T-helper 2 cell treated with Interferon-gamma antibody and Interleukin-4, amounts not matched to agents 5 μg/mL and 100 μg/mL, for 36 hours (primary cell): Measurements from ENCODE around the gene ZBTB24.

Source experiments
- DNase-seq: peaks from one replicate; pipeline ENCODE4 v3.0.0; 2021; ENCODE audit warnings: low spot score
- H3K27ac Mint-ChIP-seq: one replicate; pipeline ENCODE4 v1.8.0; 2021; ENCODE audit warnings: mild to moderate bottlenecking, mixed read lengths
- H3K27me3 Mint-ChIP-seq: one replicate; pipeline ENCODE4 v1.8.0; 2021; ENCODE audit warnings: low read depth, mixed read lengths
- H3K36me3 Mint-ChIP-seq: one replicate; pipeline ENCODE4 v1.8.0; 2021; ENCODE audit warnings: low read depth, mixed read lengths
- H3K4me1 Mint-ChIP-seq: one replicate; pipeline ENCODE4 v1.8.0; 2021; ENCODE audit warnings: low read depth, mixed read lengths
- H3K4me3 Mint-ChIP-seq: one replicate; pipeline ENCODE4 v1.8.0; 2022; ENCODE audit warnings: mild to moderate bottlenecking, moderate library complexity, mixed read lengths
- H3K9me3 Mint-ChIP-seq: one replicate; pipeline ENCODE4 v1.8.0; 2021; ENCODE audit warnings: mixed read lengths

Gene ZBTB24

DNA sequence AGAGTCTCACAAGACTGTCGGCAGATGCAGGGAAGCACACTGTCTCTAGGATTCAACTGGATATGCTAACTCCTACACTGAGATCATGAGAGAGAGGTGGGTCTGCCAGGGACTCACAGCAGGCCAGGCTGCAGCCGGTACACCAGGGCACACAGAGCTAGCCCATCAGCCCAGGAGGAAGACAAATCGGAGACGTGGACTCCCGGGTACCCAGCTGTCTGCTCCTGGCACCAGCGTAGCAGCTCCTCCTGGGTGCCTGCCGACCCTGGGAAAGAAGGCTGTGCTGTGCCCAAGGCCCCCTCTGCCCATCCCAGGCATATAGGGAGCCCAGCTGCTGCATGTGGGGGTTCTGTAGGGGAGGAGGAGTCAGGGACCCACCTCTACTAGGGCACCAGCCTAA, 34.4 kb downstream of the ZBTB24 start:
- DNase-seq: no peak
- Mint-ChIP-seq H3K27ac (peak overlapping the region; percentile 50), H3K9me3 (no peaks in the 10 kb centered on the region), H3K4me1 (peaks cover 39% of the 10 kb centered on the region), H3K4me3 (no peak overlapping the region), H3K27me3 (no peaks in the 10 kb centered on the region), H3K36me3 (peaks cover 59% of the 10 kb centered on the region)

DNA sequence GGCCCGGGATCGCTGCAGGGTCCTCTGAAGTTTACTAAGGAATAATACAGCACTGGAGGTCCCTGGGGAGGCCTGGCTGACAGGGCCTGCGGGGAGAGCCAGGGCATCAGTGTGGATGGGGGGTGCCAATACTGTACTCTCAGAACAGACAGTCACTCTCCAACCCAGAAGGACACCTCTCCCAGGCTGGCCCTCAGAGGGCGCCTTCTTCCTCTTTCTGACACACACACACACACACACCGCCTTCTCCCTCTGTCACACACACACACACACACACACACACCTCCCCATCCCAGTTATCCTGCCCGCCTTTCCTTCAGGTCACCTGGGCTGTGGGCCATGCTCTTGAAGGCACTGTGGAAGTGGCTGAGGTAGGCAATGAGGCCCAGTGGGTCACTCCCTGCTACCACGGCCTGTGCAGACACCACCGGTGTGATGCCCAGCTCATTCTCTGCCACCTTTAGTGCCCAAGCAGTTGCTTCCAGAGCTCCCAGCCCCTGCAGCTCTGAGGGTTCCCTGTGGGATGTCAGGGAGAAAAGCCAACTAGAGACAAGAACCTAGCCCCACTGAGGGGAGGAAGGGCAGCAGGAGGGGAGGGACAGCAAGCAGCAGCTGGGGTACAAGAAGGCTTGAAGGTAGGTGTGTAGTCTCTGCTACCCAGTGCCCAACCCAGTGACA, 35.0 kb downstream of the ZBTB24 start:
- Mint-ChIP-seq H3K36me3 (peaks cover 65% of the 10 kb centered on the region), H3K4me1 (peaks cover 40% of the 10 kb centered on the region), H3K4me3 (no peak overlapping the region), H3K27me3 (no peaks in the 10 kb centered on the region), H3K27ac (peak overlapping the region; percentile 70), H3K9me3 (no peaks in the 10 kb centered on the region)
- no peak for DNase-seq

DNA sequence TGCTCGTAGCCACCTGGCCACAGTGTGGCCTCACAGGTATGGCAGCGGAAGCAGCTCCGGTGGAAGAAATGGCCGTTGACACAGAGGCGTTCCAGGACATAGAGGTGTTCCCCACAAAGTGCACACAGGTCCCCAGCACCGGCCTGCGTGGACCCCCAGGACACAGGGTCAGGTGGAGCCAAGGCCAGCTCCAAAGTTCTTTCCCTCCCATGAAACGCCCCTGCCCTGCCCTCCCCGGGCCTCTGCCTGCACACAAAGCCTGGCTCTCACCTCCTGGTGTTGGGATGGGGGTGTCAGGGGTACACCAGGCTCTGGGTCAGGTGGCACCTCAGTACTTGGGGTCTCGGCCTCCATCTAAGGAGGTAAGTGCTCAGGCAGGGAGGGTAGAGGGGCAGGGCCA, 35.9 kb downstream of the ZBTB24 start:
- peaks cover 43% of the 10 kb centered on the region for H3K4me1 Mint-ChIP-seq
- H3K27me3 Mint-ChIP-seq: no peaks in the 10 kb centered on the region
- no peak overlapping the region for H3K4me3 Mint-ChIP-seq
- no peak overlapping the region for H3K27ac Mint-ChIP-seq
- no peak for DNase-seq
- H3K36me3 Mint-ChIP-seq: peaks cover 68% of the 10 kb centered on the region
- no peaks in the 10 kb centered on the region for H3K9me3 Mint-ChIP-seq

DNA sequence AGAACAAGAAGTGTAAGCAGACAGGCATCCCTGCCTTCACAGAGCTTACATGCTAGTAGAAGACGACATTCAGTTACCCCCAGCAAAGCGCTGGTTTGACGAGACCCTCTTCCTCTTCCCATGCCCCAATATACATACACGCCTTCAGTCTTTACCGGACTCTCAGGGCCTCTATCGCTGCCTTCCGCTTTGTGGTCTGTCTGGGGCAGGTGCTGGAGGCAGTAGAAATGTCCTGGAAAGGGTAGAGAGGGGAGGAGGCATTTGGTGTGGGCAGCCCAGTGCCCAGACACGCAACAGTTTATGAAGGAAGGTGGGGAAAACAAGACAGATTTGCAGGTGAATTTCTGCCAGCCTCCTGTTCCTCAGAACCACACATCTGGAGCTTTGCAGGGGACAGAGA, 36.5 kb downstream of the ZBTB24 start:
- Mint-ChIP-seq H3K9me3 (no peaks in the 10 kb centered on the region), H3K27ac (peak overlapping the region; percentile 10), H3K4me3 (no peak overlapping the region), H3K4me1 (peaks cover 43% of the 10 kb centered on the region), H3K36me3 (peaks cover 64% of the 10 kb centered on the region), H3K27me3 (no peaks in the 10 kb centered on the region)
- DNase-seq: peak; percentile 3

DNA sequence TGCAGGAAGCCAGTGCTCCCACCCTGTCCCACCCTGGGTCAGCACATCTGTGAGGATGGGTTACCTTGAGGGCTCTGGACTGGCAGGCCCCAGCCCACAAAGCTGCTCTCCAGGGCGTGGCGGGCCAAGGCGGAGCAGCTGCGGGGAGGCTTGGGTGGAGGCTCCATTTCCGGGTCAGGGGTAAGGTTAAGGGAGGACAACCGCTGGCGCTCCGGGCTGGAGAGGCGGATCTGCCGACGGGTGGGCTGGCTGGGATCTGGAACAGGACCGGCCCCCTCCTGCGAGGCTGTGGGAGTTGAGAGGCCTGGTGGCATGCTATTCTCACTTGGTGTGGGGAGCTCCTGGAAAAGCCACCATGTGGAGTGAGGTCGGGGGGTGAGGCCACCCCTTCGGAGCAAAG, 36.9 kb downstream of the ZBTB24 start:
- DNase-seq: peak; percentile 3
- no peaks in the 10 kb centered on the region for H3K27me3 Mint-ChIP-seq
- H3K27ac Mint-ChIP-seq: no peak overlapping the region
- H3K4me1 Mint-ChIP-seq: peaks cover 45% of the 10 kb centered on the region
- H3K36me3 Mint-ChIP-seq: peaks cover 62% of the 10 kb centered on the region
- no peaks in the 10 kb centered on the region for H3K9me3 Mint-ChIP-seq
- H3K4me3 Mint-ChIP-seq: no peak overlapping the region

DNA sequence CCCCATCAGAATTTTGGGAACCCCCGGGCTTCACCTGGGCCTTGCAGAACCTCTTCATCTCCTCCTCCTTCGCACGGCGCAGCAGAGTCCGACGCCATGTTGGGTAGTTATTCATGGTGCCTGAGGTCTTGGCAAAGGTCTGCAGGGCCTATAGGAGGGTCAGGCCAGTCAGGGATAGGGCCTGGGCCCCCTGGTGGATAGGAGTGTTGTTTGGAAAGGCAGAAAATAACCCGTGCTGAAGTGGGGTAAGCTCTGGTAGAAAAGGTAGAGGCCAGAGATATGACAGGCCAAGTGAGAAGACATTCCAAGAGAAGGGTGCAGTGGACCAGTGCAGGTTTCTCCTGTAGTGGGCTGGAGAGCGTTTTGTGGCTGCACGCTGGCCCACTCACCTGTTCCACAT, 37.6 kb downstream of the ZBTB24 start:
- Mint-ChIP-seq H3K4me1 (peaks cover 39% of the 10 kb centered on the region), H3K36me3 (peaks cover 57% of the 10 kb centered on the region)
- peak; percentile 3 for DNase-seq

DNA sequence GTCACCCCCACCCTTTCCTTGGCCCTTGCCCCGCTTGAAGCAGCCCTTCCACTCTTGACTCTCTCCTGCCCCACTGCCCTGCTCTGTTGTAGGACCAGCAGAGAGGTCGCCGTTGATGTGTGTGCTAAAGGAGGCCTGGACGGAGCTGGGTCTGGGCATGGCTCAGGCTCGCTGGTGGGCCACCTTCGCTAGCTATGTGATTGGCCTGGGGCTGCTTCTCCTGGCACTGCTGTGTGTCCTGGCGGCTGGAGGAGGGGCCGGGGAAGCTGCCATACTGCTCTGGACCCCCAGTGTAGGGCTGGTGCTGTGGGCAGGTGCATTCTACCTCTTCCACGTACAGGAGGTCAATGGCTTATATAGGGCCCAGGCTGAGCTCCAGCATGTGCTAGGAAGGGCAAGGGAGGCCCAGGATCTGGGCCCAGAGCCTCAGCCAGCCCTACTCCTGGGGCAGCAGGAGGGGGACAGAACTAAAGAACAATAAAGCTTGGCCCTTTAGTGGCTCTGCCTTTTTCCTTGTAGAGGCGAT, 39.5 kb downstream of the ZBTB24 start:
- DNase-seq: no peak
- Mint-ChIP-seq H3K27ac (no peak overlapping the region), H3K27me3 (no peaks in the 10 kb centered on the region), H3K4me3 (no peak overlapping the region), H3K4me1 (peaks cover 31% of the 10 kb centered on the region), H3K9me3 (no peaks in the 10 kb centered on the region), H3K36me3 (peaks cover 46% of the 10 kb centered on the region)

More for the DNA sequence above, 37.6 kb downstream of the ZBTB24 start:
- Mint-ChIP-seq H3K27ac (peak overlapping the region; percentile 55), H3K9me3 (no peaks in the 10 kb centered on the region), H3K27me3 (no peaks in the 10 kb centered on the region), H3K4me3 (no peak overlapping the region)

DNA sequence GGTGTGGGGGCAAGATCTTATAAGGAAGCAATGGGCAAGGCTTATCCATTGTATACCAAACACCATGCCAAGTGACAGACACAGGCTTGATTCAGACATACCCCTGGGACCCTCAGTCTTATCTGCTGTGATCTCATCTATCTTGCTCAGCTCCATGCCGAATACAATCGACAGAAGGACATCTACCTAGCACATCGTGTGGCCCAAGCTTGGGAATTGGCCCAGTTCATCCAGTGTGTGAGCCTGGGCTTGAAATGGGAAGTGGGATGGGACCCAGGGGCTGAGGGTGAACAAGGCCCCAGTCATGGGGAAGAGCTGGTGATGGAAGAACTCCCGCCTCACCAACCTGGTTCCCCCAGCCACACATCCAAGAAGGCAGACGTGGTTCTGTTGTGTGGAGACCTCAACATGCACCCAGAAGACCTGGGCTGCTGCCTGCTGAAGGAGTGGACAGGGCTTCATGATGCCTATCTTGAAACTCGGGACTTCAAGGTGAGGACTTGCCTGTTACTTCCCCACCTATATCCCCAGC, 40.6 kb downstream of the ZBTB24 start:
- Mint-ChIP-seq H3K36me3 (peaks cover 37% of the 10 kb centered on the region), H3K4me1 (peaks cover 25% of the 10 kb centered on the region), H3K27ac (peak overlapping the region; percentile 38), H3K9me3 (no peaks in the 10 kb centered on the region), H3K27me3 (no peaks in the 10 kb centered on the region), H3K4me3 (peak overlapping the region; percentile 91)
- DNase-seq: no peak

DNA sequence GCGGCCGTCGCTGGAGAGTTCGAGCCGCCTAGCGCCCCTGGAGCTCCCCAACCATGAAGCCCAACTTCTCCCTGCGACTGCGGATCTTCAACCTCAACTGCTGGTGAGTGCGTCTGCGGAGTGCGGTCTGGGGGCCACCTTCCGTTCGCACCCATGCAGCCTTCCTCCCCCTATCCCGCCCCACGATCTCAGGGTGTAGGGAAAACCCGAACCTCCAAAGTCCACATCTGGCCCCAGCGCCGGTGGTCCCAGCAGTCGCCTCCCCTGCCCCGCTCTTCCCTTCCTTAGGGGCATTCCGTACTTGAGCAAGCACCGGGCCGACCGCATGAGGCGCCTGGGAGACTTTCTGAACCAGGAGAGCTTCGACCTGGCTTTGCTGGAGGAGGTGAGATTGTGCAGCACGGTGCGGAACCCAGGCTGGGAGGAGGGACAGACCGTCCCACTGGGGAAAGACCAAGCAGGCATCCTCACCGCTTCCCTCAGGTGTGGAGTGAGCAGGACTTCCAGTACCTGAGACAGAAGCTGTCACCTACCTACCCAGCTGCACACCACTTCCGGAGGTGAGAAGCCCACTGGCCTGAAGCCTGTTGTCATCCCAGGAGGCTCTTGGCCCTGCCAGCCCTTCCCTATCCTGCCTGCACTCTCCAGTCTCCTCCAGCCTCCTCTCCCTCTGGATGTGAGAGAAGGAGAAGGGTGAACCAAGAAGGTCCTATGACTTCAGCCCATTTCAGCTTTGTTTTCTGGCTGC, 41.8 kb downstream of the ZBTB24 start:
- peaks cover 22% of the 10 kb centered on the region for H3K4me1 Mint-ChIP-seq
- peak overlapping the region; percentile 91 for H3K4me3 Mint-ChIP-seq
- peak overlapping the region; percentile 77 for H3K27ac Mint-ChIP-seq
- peaks cover 29% of the 10 kb centered on the region for H3K36me3 Mint-ChIP-seq
- no peaks in the 10 kb centered on the region for H3K27me3 Mint-ChIP-seq
- H3K9me3 Mint-ChIP-seq: no peaks in the 10 kb centered on the region
- DNase-seq: peak; percentile 32

DNA sequence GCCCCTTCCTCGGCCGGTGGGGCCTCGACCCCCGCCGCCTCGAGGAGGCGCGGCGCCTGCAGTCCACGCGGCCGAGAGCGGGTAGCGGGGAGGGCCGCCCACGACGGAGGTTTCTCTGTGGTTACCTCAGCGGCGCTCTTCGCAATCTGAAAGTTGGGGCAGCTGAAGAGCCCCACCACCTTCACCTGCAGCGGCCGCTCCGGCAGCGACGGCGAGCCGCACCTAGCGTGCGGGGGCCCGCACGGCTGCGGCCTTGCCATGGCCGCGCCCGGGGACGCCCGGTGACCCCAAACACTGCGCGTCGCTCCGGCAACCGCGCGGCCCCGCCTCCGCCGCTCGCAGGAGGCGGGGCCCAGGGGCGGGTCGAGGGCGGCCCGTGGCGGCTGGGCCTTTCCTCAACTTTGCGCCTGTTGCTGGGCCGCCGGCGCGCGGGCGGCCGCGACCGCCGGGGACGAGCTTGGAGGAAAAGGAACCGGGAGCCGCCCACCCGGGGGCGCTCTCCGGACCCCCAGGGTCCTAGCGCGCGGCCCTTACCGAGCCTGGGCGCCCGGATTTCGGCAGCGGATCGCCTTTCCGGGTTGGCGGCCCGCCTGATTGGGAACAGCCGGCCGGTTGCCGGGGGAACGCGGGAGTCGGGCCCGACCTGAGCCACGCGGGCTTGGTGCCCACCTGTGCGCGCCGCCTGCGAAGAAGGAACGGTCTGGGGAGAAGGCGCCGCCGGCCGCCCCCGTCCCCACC, 42.5 kb downstream of the ZBTB24 start, which contains the start of the genes PPIL6 and SMPD2:
TSS of gene PPIL6 (minus strand) at position 298 of the 738 bp plus-strand sequence. CDS start at position 260, 38 bp downstream.
TSS of gene SMPD2 (plus strand) at position 394 of the 738 bp plus-strand sequence. CDS start 398 bp downstream, outside the sequence.
- peak; percentile 80 for DNase-seq
- Mint-ChIP-seq H3K4me3 (peak within 1 kb of the TSS; percentile 91), H3K4me1 (peaks cover 22% of the 10 kb centered on the region), H3K27me3 (no peaks in the 10 kb centered on the region), H3K27ac (peak within 1 kb of the TSS; percentile 77), H3K36me3 (peaks cover 23% of the 10 kb centered on the region), H3K9me3 (no peaks in the 10 kb centered on the region)

DNA sequence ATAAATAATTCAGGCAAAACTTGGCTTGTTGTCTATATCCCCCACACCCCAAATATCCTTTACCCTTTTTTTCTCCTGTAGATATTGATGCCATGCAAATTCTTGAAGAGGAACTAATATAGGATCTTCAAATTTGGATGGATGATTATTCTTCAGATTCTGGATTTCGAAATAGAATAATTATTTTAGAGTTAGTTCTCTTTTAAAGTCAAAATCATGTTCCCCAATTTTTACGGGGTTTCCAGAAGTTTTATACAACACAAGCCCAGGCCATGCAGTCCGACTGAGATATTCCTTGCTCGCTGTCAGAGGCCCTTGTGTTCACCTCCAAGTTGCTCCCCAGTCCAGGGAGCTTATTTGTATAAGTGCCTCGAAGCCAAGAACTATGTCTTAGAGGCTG, 47.0 kb downstream of the ZBTB24 start:
- peaks cover 13% of the 10 kb centered on the region for H3K27me3 Mint-ChIP-seq
- no peak overlapping the region for H3K27ac Mint-ChIP-seq
- no peak for DNase-seq
- H3K4me3 Mint-ChIP-seq: no peak overlapping the region
- H3K36me3 Mint-ChIP-seq: no peaks in the 10 kb centered on the region
- H3K9me3 Mint-ChIP-seq: no peaks in the 10 kb centered on the region
- peaks cover 3% of the 10 kb centered on the region for H3K4me1 Mint-ChIP-seq

DNA sequence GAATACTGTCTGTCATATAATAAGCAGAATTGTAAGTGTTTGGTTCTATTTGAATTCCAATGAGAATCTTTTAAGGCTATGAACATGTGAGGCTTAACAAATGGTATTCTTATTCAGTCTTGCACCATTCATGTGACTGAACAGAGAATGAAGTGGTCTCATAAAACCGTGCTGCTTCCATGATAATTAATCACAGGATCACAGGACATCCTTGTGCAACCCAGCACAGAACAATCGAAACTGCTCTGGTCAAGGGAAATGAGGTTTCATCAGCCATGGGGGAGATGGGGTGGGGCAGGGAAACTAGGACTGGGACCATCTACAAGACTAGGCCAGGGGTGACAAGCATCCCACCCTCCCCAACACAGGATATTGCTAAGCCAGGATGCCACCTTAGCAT, 48.6 kb downstream of the ZBTB24 start:
- H3K27me3 Mint-ChIP-seq: peaks cover 20% of the 10 kb centered on the region

DNA sequence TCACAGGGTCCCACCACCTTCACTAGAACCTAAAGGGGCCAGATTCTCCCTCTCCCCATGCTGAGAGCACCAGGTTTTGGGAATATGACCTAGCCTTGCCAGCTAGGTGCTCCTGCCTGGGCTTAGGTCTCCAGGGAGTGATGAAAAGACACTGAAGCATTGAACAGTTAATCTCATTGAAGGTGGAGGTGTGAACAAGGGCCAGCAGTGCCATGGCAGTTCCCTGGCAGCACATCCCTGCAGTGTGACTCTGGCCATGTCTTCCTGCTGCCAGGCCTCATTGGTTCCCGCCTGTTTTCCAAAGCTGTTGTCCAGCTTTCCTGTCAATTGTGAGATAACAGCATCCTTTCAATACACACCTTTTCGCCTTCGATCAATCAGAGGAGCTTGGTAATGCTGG, 53.5 kb downstream of the ZBTB24 start:
- no peaks in the 10 kb centered on the region for H3K36me3 Mint-ChIP-seq
- no peaks in the 10 kb centered on the region for H3K9me3 Mint-ChIP-seq
- no peak for DNase-seq
- H3K4me1 Mint-ChIP-seq: peaks cover 2% of the 10 kb centered on the region
- no peak overlapping the region for H3K4me3 Mint-ChIP-seq
- H3K27ac Mint-ChIP-seq: no peak overlapping the region
- H3K27me3 Mint-ChIP-seq: peaks cover 25% of the 10 kb centered on the region

More for the DNA sequence above, 48.6 kb downstream of the ZBTB24 start:
- Mint-ChIP-seq H3K36me3 (no peaks in the 10 kb centered on the region), H3K4me1 (no peaks in the 10 kb centered on the region), H3K4me3 (no peak overlapping the region), H3K27ac (no peak overlapping the region), H3K9me3 (no peaks in the 10 kb centered on the region)
- DNase-seq: no peak
